Endothelial cell of umbilical vein (primary cell): ENCODE measurements around the gene KPNB1. TPM values are rescaled to one million over a fixed set of nuclear protein-coding genes. Genes with fewer than 3 reads are reported as not detected.

Experiments
- BruUV-seq: library from RNA; stranded (reverse); fragments of 400-500 nt; replicated peaks from 2 replicates; lab custom pipeline; 2021; lab: Mats Ljungman, UMichigan
- CTCF ChIA-PET: fragments of 300-600, 350-600 bp; sonication (Branson Sonifier 250); formaldehyde crosslinking; loops from one replicate; lab custom pipeline; 2021; ENCODE audit warnings: antibody characterized with exemption, inconsistent platforms; lab: Charles Lee
- POLR2A ChIA-PET: fragments of 300-600, 350-600 bp; sonication (Branson Sonifier 250); formaldehyde crosslinking; loops from one replicate; lab custom pipeline; 2021; ENCODE audit warnings: antibody characterized with exemption, inconsistent platforms; lab: Charles Lee
- DNase-seq: peaks from one replicate; pipeline ENCODE4 v3.0.0-alpha.2; 2011; ENCODE audit warnings: low read depth, low spot score
- FAIRE-seq: peaks from 2 replicates; lab custom pipeline; 2011; peaks lifted over from hg19 to GRCh38; lab: Jason Lieb, UNC
- H2AFZ ChIP-seq: 2 replicates; pipeline ENCODE4 v1.6.0; 2012; ENCODE audit warnings: low read depth, low read length, control low read depth, inconsistent platforms
- H3K27ac ChIP-seq: 2 replicates; pipeline ENCODE4 v1.5.1; 2011; ENCODE audit warnings: low read depth, mild to moderate bottlenecking, control low read depth, low read length, moderate library complexity; ENCODE audit not compliant: insufficient read depth
- H3K27me3 ChIP-seq, 2 experiments: 2 replicates each; pipeline versions ENCODE4 v1.6.0 to v1.6.1; 2011; ENCODE audit warnings: low read length in 2 of 2, mixed read lengths in 1 of 2; ENCODE audit not compliant: control insufficient read depth in 2 of 2, insufficient read depth in 2 of 2
- H3K36me3 ChIP-seq, 2 experiments: 2 replicates in 1 of 2; 3 replicates in 1 of 2; pipeline ENCODE4 v1.5.1; 2011; ENCODE audit warnings: low read length in 2 of 2, mild to moderate bottlenecking in 1 of 2, moderate library complexity in 1 of 2; ENCODE audit not compliant: control insufficient read depth in 2 of 2, insufficient read depth in 2 of 2; ENCODE audit errors: extremely low read depth in 1 of 2
- H3K4me1 ChIP-seq: 3 replicates; pipeline ENCODE4 v1.5.1; 2011; ENCODE audit warnings: mild to moderate bottlenecking, low read length; ENCODE audit not compliant: control insufficient read depth, insufficient read depth; ENCODE audit errors: extremely low read depth
- H3K4me2 ChIP-seq: 2 replicates; pipeline ENCODE4 v1.6.1; 2011; ENCODE audit warnings: low read length, control low read depth, mixed read lengths; ENCODE audit not compliant: insufficient read depth
- H3K4me3 ChIP-seq, 3 experiments: fragments of 200-600 bp in 1 of 3; sonication (generic), shearing (Covaris generic) in 1 of 3; replicated peaks in 1 of 3; 2 replicates each; pipeline ENCODE4 v1.5.1; 2011 to 2016; ENCODE audit warnings: control low read depth in 3 of 3, low read length in 3 of 3, mild to moderate bottlenecking in 2 of 3, inconsistent platforms in 1 of 3, low read depth in 1 of 3, moderate library complexity in 1 of 3; ENCODE audit not compliant: insufficient read depth in 1 of 3
- H3K79me2 ChIP-seq: 2 replicates; pipeline ENCODE4 v1.6.0; 2012; ENCODE audit warnings: low read length, inconsistent platforms; ENCODE audit not compliant: control insufficient read depth, insufficient read depth
- H3K9ac ChIP-seq: replicated peaks from 2 replicates; pipeline ENCODE3; 2011; ENCODE audit warnings: low read length, control low read depth; ENCODE audit not compliant: insufficient read depth; ENCODE audit errors: extremely low read depth
- H3K9me1 ChIP-seq: replicated peaks from 3 replicates; pipeline ENCODE4 v1.6.0; 2011; ENCODE audit warnings: mild to moderate bottlenecking, low read length; ENCODE audit not compliant: control insufficient read depth, insufficient read depth; ENCODE audit errors: extremely low read depth
- H3K9me3 ChIP-seq: replicated peaks from 2 replicates; pipeline ENCODE4 v1.5.1; 2012; ENCODE audit warnings: low read length, inconsistent platforms; ENCODE audit not compliant: control insufficient read depth, insufficient read depth
- H4K20me1 ChIP-seq: replicated peaks from 2 replicates; pipeline ENCODE3; 2011; ENCODE audit warnings: mild to moderate bottlenecking, low read length; ENCODE audit not compliant: control insufficient read depth, insufficient read depth; ENCODE audit errors: extremely low read depth
- FOS ChIP-seq: IDR thresholded peaks from 2 replicates; pipeline ENCODE4 v1.6.1; 2011; ENCODE audit warnings: mild to moderate bottlenecking, low read length, moderate library complexity, borderline replicate concordance; ENCODE audit not compliant: insufficient read depth
- JUN ChIP-seq: IDR thresholded peaks from 2 replicates; pipeline ENCODE4 v1.6.1; 2011; ENCODE audit warnings: borderline replicate concordance, low read depth; ENCODE audit not compliant: insufficient read length, insufficient read depth
- MYC ChIP-seq: IDR thresholded peaks from one replicate; pipeline ENCODE4 v1.6.1; 2011; ENCODE audit warnings: mild to moderate bottlenecking, low read depth, low read length
- dilution Hi-C: fragments of 300-500 bp; cut with MboI; formaldehyde crosslinking; loops from one replicate; pipeline ENCODE4 v1.15.0; 2019; ENCODE audit warnings: low sequenced_read_pairs; ENCODE audit not compliant: extremely low pct_ligation_motif_present
- intact Hi-C: fragments of 100-400 bp; cut with micrococcal nuclease; formaldehyde crosslinking; loops from one replicate; pipeline ENCODE4 v1.10.0; 2022
- polyA plus RNA-seq, 4 experiments: library from polyadenylated mRNA; depleted of rRNA in 3 of 4; stranded (reverse) in 3 of 4; unstranded in 1 of 4; fragments of >200 nt; gene quantifications; 2 replicates each; pipeline versions ENCODE4 v1.2.1 to v1.2.3, GENCODE V29; 2011 to 2012; ENCODE audit warnings: missing spikeins in 1 of 4
- total RNA-seq: library from RNA; stranded (reverse); gene quantifications from 2 replicates; pipeline ENCODE4 v1.2.3, GENCODE V29; 2021

KPNB1 gene
- total and polyA plus RNA-seq, 2 donors (not counting 3 experiments of a cell fraction or from before 2014, with no cell fraction given), result 119 to 495 TPM

DNA sequence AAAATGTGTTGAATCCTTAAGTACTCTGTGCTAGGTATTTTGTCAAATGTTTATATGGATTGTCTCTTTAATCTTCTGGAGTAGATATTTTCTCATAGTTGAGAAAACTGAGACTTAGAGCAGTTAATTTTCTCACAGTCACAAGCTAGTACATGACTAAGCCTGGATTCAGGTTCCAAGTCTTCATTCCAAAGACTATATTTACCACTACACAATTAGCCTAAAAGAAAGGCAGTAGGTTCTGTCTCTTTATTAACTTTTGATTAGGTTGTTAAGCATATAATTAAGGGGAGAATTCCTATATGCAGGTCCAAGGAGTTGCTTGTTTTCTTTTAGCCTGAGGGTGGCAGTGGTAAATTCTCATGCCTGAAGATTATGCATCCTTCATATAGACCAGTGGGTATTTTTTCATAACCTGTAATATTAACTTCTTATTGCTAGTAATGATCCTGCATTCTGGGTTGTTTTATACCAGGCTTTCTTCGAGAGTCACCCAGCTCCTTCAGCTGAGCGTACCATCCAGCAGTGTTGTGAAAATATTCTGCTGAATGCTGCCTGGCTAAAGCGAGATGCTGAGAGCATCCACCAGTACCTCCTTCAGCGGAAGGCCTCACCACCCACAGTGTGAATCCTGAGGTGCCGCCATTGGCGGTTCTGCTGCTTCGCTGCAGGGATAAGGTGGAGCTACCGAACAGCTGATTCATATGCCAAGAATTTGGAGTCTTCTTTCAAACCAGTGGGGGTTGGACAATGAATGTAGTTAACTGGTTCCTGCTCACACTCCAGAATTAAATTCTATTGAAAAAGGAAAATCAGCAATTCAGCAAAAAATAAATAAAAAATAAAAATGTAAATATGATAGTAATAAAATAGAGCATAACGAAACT, 28.2 kb upstream of the KPNB1 start:
- intact Hi-C loops (loop anchor here (1.0 kb wide), 1 partner anchor 28 kb away; the partner anchor contains the start of gene KPNB1), dilution Hi-C loops (no loop called here)
- ChIA-PET CTCF (interaction anchor here (0.7 to 2.6 kb wide), 8 partner anchors 12 to 287 kb away, joined by 3 to 7 read pairs (median 4); partner anchors contain the start of gene KPNB1), POLR2A (no interaction called here)
- BruUV-seq, result no TSS peak
- Histone ChIP-seq H3K9me3 (no peaks in the 10 kb centered on the region), H3K4me3 (peak overlapping the region in 1 of 3 experiments; percentile 23), H3K36me3 (peaks cover 9 to 17% of the 10 kb centered on the region in 2 experiments), H3K27me3 (no peaks in the 10 kb centered on the region), H2AFZ (no peak overlapping the region), H3K4me2 (peak overlapping the region; percentile 75), H3K4me1 (peaks cover 23% of the 10 kb centered on the region), H4K20me1 (no peaks in the 10 kb centered on the region), H3K79me2 (no peaks in the 10 kb centered on the region), H3K9ac (peak overlapping the region; percentile 25), H3K9me1 (no peaks in the 10 kb centered on the region), H3K27ac (peak overlapping the region; percentile 61)
- TF ChIP-seq MYC, result no peak
- TF ChIP-seq FOS, result peak; percentile 73
- peak; percentile 41 for TF ChIP-seq JUN
- peak; percentile 80 for DNase-seq
- peak; percentile 97 for FAIRE-seq

GRCh38 chr17:47622180-47622549, 27.6 kb upstream of the KPNB1 start:
- ChIA-PET CTCF (interaction anchor here (0.7 to 2.6 kb wide), 6 partner anchors 18 to 122 kb away, joined by 3 to 7 read pairs (median 4); partner anchors contain the start of gene KPNB1), POLR2A (no interaction called here)
- Histone ChIP-seq H3K4me1 (peaks cover 23% of the 10 kb centered on the region), H3K36me3 (peaks cover 9 to 17% of the 10 kb centered on the region in 2 experiments), H3K79me2 (no peaks in the 10 kb centered on the region), H3K4me2 (peak overlapping the region; percentile 75), H3K9me3 (no peaks in the 10 kb centered on the region), H3K9me1 (no peaks in the 10 kb centered on the region), H2AFZ (no peak overlapping the region), H3K27ac (peak overlapping the region; percentile 61), H3K9ac (peak overlapping the region; percentile 25), H3K4me3 (peak overlapping the region in 1 of 3 experiments; percentile 23), H4K20me1 (no peaks in the 10 kb centered on the region), H3K27me3 (no peaks in the 10 kb centered on the region)
- peak; percentile 30 for DNase-seq
- BruUV-seq, result no TSS peak
- dilution Hi-C loops, result no loop called here
- no peak for TF ChIP-seq JUN
- FAIRE-seq, result no peak
- intact Hi-C loops, result no loop called here
